Measurements from ENCODE around the gene DNMBP. TPM values are rescaled to one million over a fixed set of nuclear protein-coding genes. Genes with fewer than 3 reads are reported as not detected.

DNMBP gene
- total and polyA plus RNA-seq, 7 donors = 15.0 to 21.6 (median 18.6) TPM

DNA sequence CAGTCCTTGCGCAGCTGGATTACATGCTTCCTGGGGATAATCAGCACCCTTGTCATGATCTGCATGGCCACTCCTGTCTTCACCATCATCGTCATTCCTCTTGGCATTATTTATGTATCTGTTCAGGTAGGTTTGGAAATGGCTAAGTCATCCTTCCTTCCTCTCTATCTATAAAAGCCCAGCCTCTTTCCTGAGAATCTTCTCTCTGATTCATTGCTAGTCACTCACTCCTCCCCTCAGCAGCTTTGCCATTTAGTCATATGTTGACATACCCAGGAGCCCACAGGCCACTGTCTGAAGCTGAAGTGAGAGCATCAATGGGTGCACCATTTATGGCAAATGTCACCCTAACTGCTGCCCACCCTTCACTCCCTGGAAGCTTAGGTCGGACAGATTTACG is 175.3 kb downstream of the DNMBP start:
- Histone ChIP-seq H3K4me3 (no peak overlapping the region), H3K36me3 (no peaks in the 10 kb centered on the region), H3K27ac (no peak overlapping the region), H3K4me1 (no peaks in the 10 kb centered on the region), H3K27me3 (no peaks in the 10 kb centered on the region), H3K9me3 (no peaks in the 10 kb centered on the region)
- TF ChIP-seq, protein P1, sequence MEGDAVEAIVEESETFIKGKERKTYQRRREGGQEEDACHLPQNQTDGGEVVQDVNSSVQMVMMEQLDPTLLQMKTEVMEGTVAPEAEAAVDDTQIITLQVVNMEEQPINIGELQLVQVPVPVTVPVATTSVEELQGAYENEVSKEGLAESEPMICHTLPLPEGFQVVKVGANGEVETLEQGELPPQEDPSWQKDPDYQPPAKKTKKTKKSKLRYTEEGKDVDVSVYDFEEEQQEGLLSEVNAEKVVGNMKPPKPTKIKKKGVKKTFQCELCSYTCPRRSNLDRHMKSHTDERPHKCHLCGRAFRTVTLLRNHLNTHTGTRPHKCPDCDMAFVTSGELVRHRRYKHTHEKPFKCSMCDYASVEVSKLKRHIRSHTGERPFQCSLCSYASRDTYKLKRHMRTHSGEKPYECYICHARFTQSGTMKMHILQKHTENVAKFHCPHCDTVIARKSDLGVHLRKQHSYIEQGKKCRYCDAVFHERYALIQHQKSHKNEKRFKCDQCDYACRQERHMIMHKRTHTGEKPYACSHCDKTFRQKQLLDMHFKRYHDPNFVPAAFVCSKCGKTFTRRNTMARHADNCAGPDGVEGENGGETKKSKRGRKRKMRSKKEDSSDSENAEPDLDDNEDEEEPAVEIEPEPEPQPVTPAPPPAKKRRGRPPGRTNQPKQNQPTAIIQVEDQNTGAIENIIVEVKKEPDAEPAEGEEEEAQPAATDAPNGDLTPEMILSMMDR (IDR thresholded peaks at IDR 0.05) = no peak
- no peak for TF ChIP-seq POLR2A (IDR thresholded peaks at IDR 0.05)
- no peak for TF ChIP-seq EP300 (IDR thresholded peaks at IDR 0.05)
- no peak for TF ChIP-seq POLR2AphosphoS5 (IDR thresholded peaks at IDR 0.05)
- DNase-seq = no peak
- intact Hi-C loops (cut with DNase I) = no loop called here
- 89 to 90% methylated on average over 4 of the region's 4 CpGs for WGBS, 2 donors

DNA sequence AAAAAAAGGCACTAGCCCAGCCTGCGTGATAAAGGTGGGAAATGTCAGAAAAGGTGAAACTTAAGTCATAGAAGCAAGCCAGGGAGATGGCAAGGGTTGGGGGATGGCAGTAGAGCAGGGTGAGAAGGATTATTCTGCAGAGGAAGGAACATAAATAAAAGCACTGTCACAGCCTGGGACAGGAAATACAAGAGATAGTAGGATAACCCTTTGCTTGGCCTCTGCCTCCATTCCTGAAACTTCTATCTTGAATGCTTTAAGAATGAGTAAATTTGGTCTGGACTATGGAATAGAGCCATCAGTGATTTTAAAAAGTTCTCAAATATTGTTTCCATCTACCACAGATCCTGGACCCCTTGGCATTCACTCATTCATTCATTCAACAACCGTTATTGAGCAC is 177.3 kb downstream of the DNMBP start:
- TF ChIP-seq POLR2AphosphoS5 (IDR thresholded peaks at IDR 0.05) (no peak), EP300 (IDR thresholded peaks at IDR 0.05) (no peak), POLR2A (IDR thresholded peaks at IDR 0.05) (no peak)
- TF ChIP-seq, protein P1 (IDR thresholded peaks at IDR 0.05) = no peak
- H3K4me3 ChIP-seq = no peak overlapping the region
- H3K27ac ChIP-seq = no peak overlapping the region
- WGBS, 2 donors = 89 to 91% methylated on average over 2 of the region's 2 CpGs
- H3K4me1 ChIP-seq = no peaks in the 10 kb centered on the region
- intact Hi-C loops (cut with DNase I) = no loop called here
- no peak for DNase-seq
- H3K9me3 ChIP-seq = peaks cover 0 to 2% (median 0%) of the 10 kb centered on the region in 4 donors
- no peaks in the 10 kb centered on the region for H3K36me3 ChIP-seq
- H3K27me3 ChIP-seq = no peaks in the 10 kb centered on the region

GRCh38 chr10:99828464-99828863 is 181.3 kb downstream of the DNMBP start:
- intact Hi-C loops (cut with DNase I) = no loop called here
- Histone ChIP-seq H3K4me1 (no peaks in the 10 kb centered on the region), H3K9me3 (peaks cover 0 to 2% (median 0%) of the 10 kb centered on the region in 4 donors), H3K4me3 (no peak overlapping the region), H3K36me3 (no peaks in the 10 kb centered on the region), H3K27me3 (no peaks in the 10 kb centered on the region), H3K27ac (no peak overlapping the region)
- WGBS, 2 donors = 82 to 88% methylated on average over 2 of the region's 2 CpGs
- no peak for TF ChIP-seq POLR2AphosphoS5 (IDR thresholded peaks at IDR 0.05)
- TF ChIP-seq, protein P1 (IDR thresholded peaks at IDR 0.05) = no peak
- no peak for TF ChIP-seq POLR2A (IDR thresholded peaks at IDR 0.05)
- TF ChIP-seq EP300 (IDR thresholded peaks at IDR 0.05) = no peak
- DNase-seq = no peak

- Histone ChIP-seq H3K4me1 (no peaks in the 10 kb centered on the region), H3K4me3 (no peak overlapping the region), H3K27ac (no peak overlapping the region), H3K9me3 (peaks cover 0 to 2% (median 0%) of the 10 kb centered on the region in 4 donors), H3K27me3 (no peaks in the 10 kb centered on the region), H3K36me3 (no peaks in the 10 kb centered on the region)
- intact Hi-C loops (cut with DNase I) = no loop called here
- TF ChIP-seq POLR2AphosphoS5 (IDR thresholded peaks at IDR 0.05) = no peak
- TF ChIP-seq EP300 (IDR thresholded peaks at IDR 0.05) = no peak
- TF ChIP-seq POLR2A (IDR thresholded peaks at IDR 0.05) = no peak
- TF ChIP-seq, protein P1 (IDR thresholded peaks at IDR 0.05) = no peak
- 90% methylated on average over 3 of the region's 3 CpGs for WGBS, 2 donors
- no peak for DNase-seq
Measured at GRCh38 chr10:99827936-99828335, 181.8 kb downstream of the DNMBP start.

Other genes with a start within 250 kb of the DNMBP start
- gene ABCC2, start 227.3 kb downstream of the DNMBP start, total RNA-seq = 1 to 10 TPM in 3 of 4 donors, under 1 TPM in 1; 0.41 to 3.9 (median 1.3) TPM
- 1 to 10 TPM in 1 of 3 donors, under 1 TPM in 1, not detected in 1; 0.86 to 1.8 TPM for gene ABCC2, start 227.3 kb downstream of the DNMBP start, polyA plus RNA-seq
- not detected for gene CPN1, start 71.9 kb upstream of the DNMBP start, total RNA-seq
- under 1 TPM in 1 of 3 donors, not detected in 2; 0.60 TPM for gene CPN1, start 71.9 kb upstream of the DNMBP start, polyA plus RNA-seq
- 10 to 100 TPM in 2 of 4 donors, 1 to 10 TPM in 2; 7.9 to 11.9 (median 9.7) TPM for gene ERLIN1, start 176.1 kb upstream of the DNMBP start, total RNA-seq
- 10 to 100 TPM in 2 of 3 donors, 1 to 10 TPM in 1; 7.4 to 28.4 (median 11.4) TPM for gene ERLIN1, start 176.1 kb upstream of the DNMBP start, polyA plus RNA-seq
- gene CHUK, start 219.6 kb upstream of the DNMBP start, total RNA-seq = 10 to 100 TPM; 19.4 to 25.7 (median 23.7) TPM
- 10 to 100 TPM; 12.3 to 18.6 (median 17.3) TPM for gene CHUK, start 219.6 kb upstream of the DNMBP start, polyA plus RNA-seq

Data from sigmoid colon (tissue), 7 donors.